PC-3 (cell line): ENCODE data around the gene NDE1. TPM values are rescaled to one million over a fixed set of nuclear protein-coding genes. Genes with fewer than 3 reads are reported as not detected.

Experiments used
- ATAC-seq: fragments of 200-7000 bp; cut with Tn5 transposase; 2 replicates; pipeline ENCODE4 v1.9.1; 2020; ENCODE audit warnings: mild to moderate bottlenecking, moderate library complexity
- BruUV-seq: library from RNA; stranded (reverse); fragments of 400-500 nt; replicated peaks from 2 replicates; lab custom pipeline; 2021; lab: Mats Ljungman, UMichigan
- CTCF ChIA-PET: fragments of 300-600 bp; sonication (Branson Sonifier 250); formaldehyde crosslinking; loops from one replicate; lab custom pipeline; 2022; ENCODE audit warnings: antibody characterized with exemption; lab: Charles Lee
- POLR2A ChIA-PET: fragments of 300-600 bp; sonication (Branson Sonifier 250); formaldehyde crosslinking; loops from one replicate; lab custom pipeline; 2022; ENCODE audit warnings: antibody characterized with exemption; ENCODE audit not compliant: unreplicated experiment; lab: Charles Lee
- DNase-seq: peaks from one replicate; pipeline ENCODE4 v3.0.0-alpha.2; 2015
- H2AFZ ChIP-seq: fragments of 300-600 bp; sonication (generic); 2 replicates; pipeline ENCODE4 v1.6.0; 2016; ENCODE audit warnings: antibody characterized with exemption, low read length
- H3F3A ChIP-seq: fragments of 300-600 bp; sonication (generic); one replicate; pipeline ENCODE4 v1.6.0; 2017; ENCODE audit warnings: antibody characterized with exemption, low read length, control low read depth, mild to moderate bottlenecking; ENCODE audit not compliant: unreplicated experiment
- H3K27ac ChIP-seq: fragments of 300-600 bp; sonication (generic); 2 replicates; pipeline ENCODE4 v1.5.1; 2016; ENCODE audit warnings: mild to moderate bottlenecking, low read length
- H3K27me3 ChIP-seq: fragments of 300-600 bp; sonication (generic); 2 replicates; pipeline ENCODE4 v1.6.1; 2016; ENCODE audit warnings: low read length, mixed read lengths
- H3K36me3 ChIP-seq: fragments of 300-600 bp; sonication (generic); 2 replicates; pipeline ENCODE4 v1.6.1; 2016; ENCODE audit warnings: low read depth, mixed run types, low read length, mixed read lengths
- H3K4me1 ChIP-seq: fragments of 300-600 bp; sonication (generic); 2 replicates; pipeline ENCODE4 v1.5.1; 2016; ENCODE audit warnings: low read length; ENCODE audit not compliant: insufficient read depth
- H3K4me2 ChIP-seq: fragments of 300-600 bp; sonication (generic); 2 replicates; pipeline ENCODE4 v1.6.0; 2016; ENCODE audit warnings: low read length
- H3K4me3 ChIP-seq: fragments of 300-600 bp; sonication (generic); 2 replicates; pipeline ENCODE4 v1.5.1; 2016; ENCODE audit warnings: mild to moderate bottlenecking, low read length, mixed read lengths
- H3K79me2 ChIP-seq: fragments of 300-600 bp; sonication (generic); 2 replicates; pipeline ENCODE4 v1.6.1; 2017; ENCODE audit warnings: low read length, mixed read lengths
- H3K9ac ChIP-seq: fragments of 300-600 bp; sonication (generic); 2 replicates; pipeline ENCODE4 v1.6.0; 2016; ENCODE audit warnings: mild to moderate bottlenecking, low read length
- H3K9me2 ChIP-seq: fragments of 300-600 bp; sonication (generic); replicated peaks from 2 replicates; pipeline ENCODE4 v1.6.1; 2016; ENCODE audit warnings: mixed run types, low read length, mixed read lengths
- H3K9me3 ChIP-seq: fragments of 300-600 bp; sonication (generic); 2 replicates; pipeline ENCODE4 v1.6.1; 2016; ENCODE audit warnings: low read length, mixed read lengths
- H4K20me1 ChIP-seq: fragments of 300-600 bp; sonication (generic); 2 replicates; pipeline ENCODE4 v1.6.1; 2016; ENCODE audit warnings: low read length, mixed read lengths
- EZH2 ChIP-seq: fragments of 300-600 bp; sonication (generic); IDR thresholded peaks from one replicate; pipeline ENCODE4 v1.6.1; 2017; ENCODE audit warnings: antibody characterized with exemption, mild to moderate bottlenecking, low read length; ENCODE audit not compliant: unreplicated experiment
- EZH2phosphoT487 ChIP-seq: fragments of 300-600 bp; sonication (generic); IDR thresholded peaks from 2 replicates; pipeline ENCODE4 v1.6.1; 2018; ENCODE audit warnings: mild to moderate bottlenecking, antibody characterized with exemption, low read length, borderline replicate concordance
- intact Hi-C: fragments of 100-400 bp; cut with micrococcal nuclease; formaldehyde crosslinking; loops from 2 replicates; pipeline ENCODE4 v1.9.0; 2023
- total RNA-seq: library from RNA; depleted of rRNA; stranded (reverse); fragments of >200 nt; gene quantifications from 2 replicates; pipeline ENCODE4 v1.2.3, GENCODE V29; 2014
- TF ChIP-seq, protein P1 (sequence below): fragments of 300-600 bp; sonication (generic); conservative IDR thresholded peaks from 2 replicates; pipeline ENCODE4 v1.5.1; 2017; ENCODE audit warnings: antibody characterized with exemption, low read depth, mild to moderate bottlenecking, low read length

NDE1 gene
- total RNA-seq, 1 experiment from 2014 or later: 24.9 TPM

DNA sequence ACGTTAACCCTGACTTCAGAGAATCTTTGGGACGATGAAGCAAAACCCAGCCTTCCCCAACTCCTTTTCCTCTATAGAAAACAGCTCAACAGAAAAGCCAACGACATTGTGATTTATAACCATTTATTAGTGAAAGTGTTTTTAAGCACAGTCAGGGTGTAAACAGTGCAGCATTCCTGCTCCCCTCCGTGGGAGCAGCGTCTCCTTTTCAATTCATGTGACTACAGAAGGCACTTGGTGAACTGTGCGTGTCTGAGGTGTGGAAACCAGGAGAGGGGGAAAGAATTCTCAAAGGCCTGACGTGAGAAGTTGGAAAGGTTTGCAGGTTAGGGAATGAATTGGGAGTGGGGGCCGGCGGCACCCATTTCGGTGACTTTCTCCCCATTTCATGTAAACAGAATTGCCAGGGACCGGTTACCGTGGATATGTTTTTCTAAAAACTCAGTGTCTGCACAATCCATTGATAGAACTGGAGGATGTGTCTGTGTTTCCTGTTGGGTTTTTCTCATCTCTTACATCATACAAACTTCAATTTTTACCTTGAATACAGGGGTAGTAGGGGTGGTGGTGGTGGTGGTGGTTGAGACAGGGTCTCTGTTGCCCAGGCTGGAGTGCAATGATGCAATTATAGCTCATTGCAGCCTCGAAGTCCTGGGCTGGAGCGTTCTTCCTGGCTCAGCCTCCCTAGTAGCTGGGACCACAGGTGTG is 53.1 kb downstream of the NDE1 start:
- H3K4me2 ChIP-seq: no peak overlapping the region
- CTCF ChIA-PET: no interaction called here
- no peaks in the 10 kb centered on the region for H3K79me2 ChIP-seq
- H4K20me1 ChIP-seq: no peaks in the 10 kb centered on the region
- H3K27ac ChIP-seq: no peak overlapping the region
- no peak for DNase-seq
- H3K4me3 ChIP-seq: no peak overlapping the region
- no peaks in the 10 kb centered on the region for H3K9me3 ChIP-seq
- POLR2A ChIA-PET: no interaction called here
- H3K9me2 ChIP-seq: no peaks in the 10 kb centered on the region
- no peaks in the 10 kb centered on the region for H3K27me3 ChIP-seq
- no peaks in the 10 kb centered on the region for H3K4me1 ChIP-seq
- no peak overlapping the region for H2AFZ ChIP-seq
- H3K36me3 ChIP-seq: peaks cover 6% of the 10 kb centered on the region; the same call in 1 of the 2 replicates
- no peaks in the 10 kb centered on the region for H3F3A ChIP-seq
- BruUV-seq: no TSS peak
- no peak for ATAC-seq
- H3K9ac ChIP-seq: no peak overlapping the region
- TF ChIP-seq EZH2 (no peak), EZH2phosphoT487 (no peak)
- TF ChIP-seq, protein P1, sequence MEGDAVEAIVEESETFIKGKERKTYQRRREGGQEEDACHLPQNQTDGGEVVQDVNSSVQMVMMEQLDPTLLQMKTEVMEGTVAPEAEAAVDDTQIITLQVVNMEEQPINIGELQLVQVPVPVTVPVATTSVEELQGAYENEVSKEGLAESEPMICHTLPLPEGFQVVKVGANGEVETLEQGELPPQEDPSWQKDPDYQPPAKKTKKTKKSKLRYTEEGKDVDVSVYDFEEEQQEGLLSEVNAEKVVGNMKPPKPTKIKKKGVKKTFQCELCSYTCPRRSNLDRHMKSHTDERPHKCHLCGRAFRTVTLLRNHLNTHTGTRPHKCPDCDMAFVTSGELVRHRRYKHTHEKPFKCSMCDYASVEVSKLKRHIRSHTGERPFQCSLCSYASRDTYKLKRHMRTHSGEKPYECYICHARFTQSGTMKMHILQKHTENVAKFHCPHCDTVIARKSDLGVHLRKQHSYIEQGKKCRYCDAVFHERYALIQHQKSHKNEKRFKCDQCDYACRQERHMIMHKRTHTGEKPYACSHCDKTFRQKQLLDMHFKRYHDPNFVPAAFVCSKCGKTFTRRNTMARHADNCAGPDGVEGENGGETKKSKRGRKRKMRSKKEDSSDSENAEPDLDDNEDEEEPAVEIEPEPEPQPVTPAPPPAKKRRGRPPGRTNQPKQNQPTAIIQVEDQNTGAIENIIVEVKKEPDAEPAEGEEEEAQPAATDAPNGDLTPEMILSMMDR: no peak
- intact Hi-C loops: no loop called here

DNA sequence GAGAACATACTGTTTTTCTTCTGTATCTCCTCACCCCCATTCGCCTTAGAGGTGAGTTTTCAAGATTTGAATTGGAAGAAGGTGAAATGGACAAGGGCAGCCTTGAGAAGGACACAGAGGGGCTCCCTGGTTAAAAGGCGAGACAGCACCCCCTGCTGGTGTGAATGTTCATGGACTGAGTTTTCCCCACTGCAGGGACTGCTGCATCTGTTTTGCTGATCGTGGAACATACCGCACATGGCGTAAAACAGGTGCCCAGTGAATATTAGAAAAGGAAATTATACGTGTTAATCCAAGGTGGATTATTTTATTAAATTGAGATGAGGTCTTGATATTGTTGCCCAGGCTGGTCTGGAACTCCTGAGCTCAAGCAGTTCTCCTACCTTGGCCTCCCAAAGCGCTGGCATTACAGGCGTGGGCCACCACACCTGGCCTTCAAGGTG is 54.5 kb downstream of the NDE1 start:
- Histone ChIP-seq H3K36me3 (peaks cover 3% of the 10 kb centered on the region; the same call in 1 of the 2 replicates), H3K9me2 (no peaks in the 10 kb centered on the region), H3K27ac (no peak overlapping the region), H3F3A (no peaks in the 10 kb centered on the region), H3K4me3 (no peak overlapping the region), H3K9me3 (no peaks in the 10 kb centered on the region), H3K4me2 (no peak overlapping the region), H3K79me2 (no peaks in the 10 kb centered on the region), H3K4me1 (no peaks in the 10 kb centered on the region), H4K20me1 (no peaks in the 10 kb centered on the region), H2AFZ (no peak overlapping the region), H3K27me3 (no peaks in the 10 kb centered on the region), H3K9ac (no peak overlapping the region)
- intact Hi-C loops: loop anchor here (2.0 kb wide), 2 partner anchors 32 to 60 kb away; no protein-coding TSS in a partner anchor
- TF ChIP-seq, protein P1: peak; percentile 79
- no peak for TF ChIP-seq EZH2
- BruUV-seq: no TSS peak
- ChIA-PET POLR2A (no interaction called here), CTCF (no interaction called here)
- ATAC-seq: peak; percentile 79
- peak; percentile 73 for DNase-seq

- Histone ChIP-seq H3K4me3 (no peak overlapping the region), H3K27me3 (no peaks in the 10 kb centered on the region), H3K36me3 (no peaks in the 10 kb centered on the region), H3K79me2 (no peaks in the 10 kb centered on the region), H3F3A (no peaks in the 10 kb centered on the region), H3K27ac (no peak overlapping the region), H3K4me1 (no peaks in the 10 kb centered on the region), H3K9me3 (no peaks in the 10 kb centered on the region), H3K9me2 (no peaks in the 10 kb centered on the region), H3K9ac (no peak overlapping the region), H2AFZ (no peak overlapping the region), H3K4me2 (no peak overlapping the region), H4K20me1 (no peaks in the 10 kb centered on the region)
- ChIA-PET POLR2A (no interaction called here), CTCF (no interaction called here)
- DNase-seq (no peak), ATAC-seq (no peak)
- BruUV-seq: no TSS peak
- intact Hi-C loops: loop anchor here (2.0 kb wide), 2 partner anchors 32 to 60 kb away; no protein-coding TSS in a partner anchor
- no peak for TF ChIP-seq EZH2phosphoT487
- no peak for TF ChIP-seq EZH2
- TF ChIP-seq, protein P1: no peak
Observed at GRCh38 chr16:15705064-15705565, 55.1 kb downstream of the NDE1 start.
